ENCODE results near the gene SLC16A5.

The SLC16A5 gene

DNA sequence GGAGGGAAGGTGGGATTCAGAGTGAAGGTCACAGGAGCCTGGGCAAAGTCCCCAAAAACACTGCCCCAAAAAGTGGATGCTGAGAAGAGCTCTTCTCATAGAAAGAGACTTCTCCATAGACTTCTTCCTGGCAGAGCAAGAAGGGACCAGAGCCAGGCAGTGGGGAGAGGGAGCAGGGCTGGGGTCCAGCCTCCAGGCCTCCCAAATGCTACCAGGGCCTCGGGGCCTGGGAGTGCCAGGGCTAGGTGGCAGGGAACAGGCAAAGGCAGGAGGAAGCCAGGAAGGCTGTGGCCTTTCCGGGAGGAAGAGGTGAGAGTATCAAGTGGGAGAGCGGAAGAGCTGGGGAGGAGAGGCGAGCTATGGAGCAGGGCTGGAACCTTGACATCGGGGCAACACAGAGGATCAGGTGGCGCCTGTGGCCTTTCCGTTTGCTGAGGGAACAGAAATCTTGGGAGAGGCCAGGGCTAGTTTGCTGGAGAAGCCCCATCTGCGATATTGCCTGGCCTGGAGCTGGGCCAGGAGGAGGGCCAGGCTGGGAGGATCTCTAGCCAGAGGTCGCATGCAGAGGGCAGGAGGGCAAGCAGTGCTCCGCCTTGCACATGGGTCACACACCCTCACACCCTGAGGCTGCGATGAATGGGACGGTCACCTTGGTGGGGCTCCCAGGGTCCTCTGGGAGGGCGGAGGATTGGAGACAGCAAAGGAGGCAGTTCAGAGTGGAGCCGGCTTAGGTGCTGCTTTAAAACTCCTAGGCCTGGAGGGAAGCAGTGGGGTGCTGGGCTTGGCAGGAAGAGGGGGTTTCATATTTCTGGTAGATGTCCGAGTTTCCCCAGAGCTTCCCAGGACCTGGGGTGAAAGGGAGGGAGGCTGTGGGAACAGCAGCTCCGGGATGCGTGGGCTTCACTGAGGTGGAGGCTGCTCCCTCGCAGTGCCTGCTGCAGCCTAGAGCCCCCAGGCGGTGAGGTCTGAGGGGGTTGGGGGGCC lies 3.4 kb downstream of the SLC16A5 start:
- peaks cover 21% of the 10 kb centered on the region for H3K79me2 ChIP-seq (ENCODE audit: control insufficient read depth, insufficient read depth, low read length, poor library complexity)
- H2BK5ac ChIP-seq (ENCODE audit: low read depth, low read length, poor library complexity): no peak overlapping the region
- peak overlapping the region; percentile 36 for H2AK5ac ChIP-seq (ENCODE audit: low read length)
- H3K4me1 ChIP-seq (ENCODE audit: control insufficient read depth in 1 of 2, insufficient read depth in 2 of 2, low read length in 2 of 2): peaks cover 55 to 61% of the 10 kb centered on the region in 2 experiments
- H3K27ac ChIP-seq (ENCODE audit: low read depth, low read length): no peak overlapping the region
- H4K91ac ChIP-seq (ENCODE audit: low read depth, low read length): peak overlapping the region; percentile 73
- H3K36me3 ChIP-seq (ENCODE audit: control insufficient read depth in 1 of 2, insufficient read depth in 2 of 2, low read length in 2 of 2): peaks cover 0 to 3% of the 10 kb centered on the region in 2 experiments
- H3K4me3 ChIP-seq (ENCODE audit: low read depth, low read length): no peak overlapping the region
- H3K4ac ChIP-seq (ENCODE audit: low read depth, low read length): no peak overlapping the region
- no CpG with 5 or more reads among the region's 19 CpGs for WGBS (ENCODE audit: extremely low coverage, insufficient coverage, insufficient read length)
- no peak overlapping the region for H2BK12ac ChIP-seq (ENCODE audit: low read length)
- H3K9ac ChIP-seq (ENCODE audit: low read length): no peak overlapping the region
- no peak overlapping the region for H3K4me2 ChIP-seq (ENCODE audit: low read length)
- H3K18ac ChIP-seq (ENCODE audit: low read length): no peak overlapping the region
- no peak overlapping the region for H3K14ac ChIP-seq (ENCODE audit: low read length)
- peaks cover 33% of the 10 kb centered on the region for H3K79me1 ChIP-seq (ENCODE audit: low read length)
- H4K8ac ChIP-seq (ENCODE audit: low read depth, low read length): peak overlapping the region; percentile 2
- H3K27me3 ChIP-seq (ENCODE audit: insufficient read depth, low read length): no peaks in the 10 kb centered on the region
- no peak overlapping the region for H4K12ac ChIP-seq (ENCODE audit: low read depth, low read length)
- DNase-seq: no peak
- peak overlapping the region; percentile 14 for H2BK120ac ChIP-seq (ENCODE audit: insufficient read depth, low read length, poor library complexity)
- H3K9me3 ChIP-seq (ENCODE audit: insufficient read depth, low read depth, low read length): peaks cover 3% of the 10 kb centered on the region
- H3K23ac ChIP-seq (ENCODE audit: low read length): no peak overlapping the region
- no peak overlapping the region for H2AFZ ChIP-seq (ENCODE audit: insufficient read depth, low read length, poor library complexity)

DNA sequence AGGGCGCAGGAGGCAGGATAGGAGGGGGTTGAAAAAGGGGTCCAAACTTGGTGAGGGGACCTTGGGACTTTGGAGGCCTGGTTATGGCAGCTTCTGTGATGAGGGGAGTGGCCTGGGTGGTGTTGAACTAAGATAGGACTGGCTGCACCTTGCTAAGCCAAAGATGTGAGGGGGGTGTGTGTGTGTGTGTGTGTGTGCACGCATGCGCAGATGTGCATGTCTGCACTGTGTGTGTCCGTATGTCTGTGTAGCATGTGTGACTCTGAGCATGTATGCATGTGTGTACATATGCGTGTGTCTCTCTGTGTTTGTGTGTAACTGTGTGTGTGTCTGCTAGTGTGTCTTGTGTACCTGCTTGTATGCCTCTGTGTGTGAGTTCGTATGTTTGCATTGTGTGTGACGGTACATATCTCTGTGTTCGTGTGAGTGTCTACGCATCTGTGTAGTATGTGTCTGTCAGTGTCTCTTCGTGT lies 4.1 kb downstream of the SLC16A5 start:
- Histone ChIP-seq H3K79me1 (ENCODE audit: low read length) (peaks cover 36% of the 10 kb centered on the region), H3K4me1 (ENCODE audit: control insufficient read depth in 1 of 2, insufficient read depth in 2 of 2, low read length in 2 of 2) (peaks cover 52 to 58% of the 10 kb centered on the region in 2 experiments), H2BK120ac (ENCODE audit: insufficient read depth, low read length, poor library complexity) (no peak overlapping the region), H3K9me3 (ENCODE audit: insufficient read depth, low read depth, low read length) (peaks cover 3% of the 10 kb centered on the region), H2BK5ac (ENCODE audit: low read depth, low read length, poor library complexity) (no peak overlapping the region), H3K79me2 (ENCODE audit: control insufficient read depth, insufficient read depth, low read length, poor library complexity) (peaks cover 21% of the 10 kb centered on the region), H2BK12ac (ENCODE audit: low read length) (no peak overlapping the region), H2AFZ (ENCODE audit: insufficient read depth, low read length, poor library complexity) (no peak overlapping the region), H3K18ac (ENCODE audit: low read length) (no peak overlapping the region), H4K12ac (ENCODE audit: low read depth, low read length) (no peak overlapping the region), H2AK5ac (ENCODE audit: low read length) (no peak overlapping the region), H3K23ac (ENCODE audit: low read length) (no peak overlapping the region), H3K4me3 (ENCODE audit: low read depth, low read length) (no peak overlapping the region), H3K27ac (ENCODE audit: low read depth, low read length) (no peak overlapping the region), H3K14ac (ENCODE audit: low read length) (no peak overlapping the region), H3K4me2 (ENCODE audit: low read length) (no peak overlapping the region), H3K27me3 (ENCODE audit: insufficient read depth, low read length) (no peaks in the 10 kb centered on the region), H4K91ac (ENCODE audit: low read depth, low read length) (peak overlapping the region; percentile 31), H3K36me3 (ENCODE audit: control insufficient read depth in 1 of 2, insufficient read depth in 2 of 2, low read length in 2 of 2) (peaks cover 0 to 3% of the 10 kb centered on the region in 2 experiments), H3K4ac (ENCODE audit: low read depth, low read length) (no peak overlapping the region), H4K8ac (ENCODE audit: low read depth, low read length) (no peak overlapping the region), H3K9ac (ENCODE audit: low read length) (no peak overlapping the region)
- no CpG with 5 or more reads among the region's 10 CpGs for WGBS (ENCODE audit: extremely low coverage, insufficient coverage, insufficient read length)
- DNase-seq: no peak

GRCh38 chr17:75093548-75094158 lies 5.9 kb downstream of the SLC16A5 start:
- DNase-seq: peak; percentile 94 to 96
- H3K23ac ChIP-seq (ENCODE audit: low read length): no peak overlapping the region
- peaks cover 22% of the 10 kb centered on the region for H3K79me1 ChIP-seq (ENCODE audit: low read length)
- H2BK5ac ChIP-seq (ENCODE audit: low read depth, low read length, poor library complexity): peak overlapping the region; percentile 68
- peak overlapping the region; percentile 37 for H3K4me2 ChIP-seq (ENCODE audit: low read length)
- H4K91ac ChIP-seq (ENCODE audit: low read depth, low read length): peak overlapping the region; percentile 92
- H4K12ac ChIP-seq (ENCODE audit: low read depth, low read length): peak overlapping the region; percentile 45
- no peaks in the 10 kb centered on the region for H3K27me3 ChIP-seq (ENCODE audit: insufficient read depth, low read length)
- H3K4ac ChIP-seq (ENCODE audit: low read depth, low read length): peak overlapping the region; percentile 64
- H3K14ac ChIP-seq (ENCODE audit: low read length): peak overlapping the region; percentile 88
- H4K8ac ChIP-seq (ENCODE audit: low read depth, low read length): peak overlapping the region; percentile 77
- peaks cover 43 to 46% of the 10 kb centered on the region in 2 experiments for H3K4me1 ChIP-seq (ENCODE audit: control insufficient read depth in 1 of 2, insufficient read depth in 2 of 2, low read length in 2 of 2)
- H2AFZ ChIP-seq (ENCODE audit: insufficient read depth, low read length, poor library complexity): no peak overlapping the region
- no peak overlapping the region for H3K9ac ChIP-seq (ENCODE audit: low read length)
- peak overlapping the region; percentile 93 for H2AK5ac ChIP-seq (ENCODE audit: low read length)
- peak overlapping the region; percentile 87 for H3K18ac ChIP-seq (ENCODE audit: low read length)
- WGBS (ENCODE audit: extremely low coverage, insufficient coverage, insufficient read length): no CpG with 5 or more reads among the region's 18 CpGs
- peak overlapping the region; percentile 79 for H2BK120ac ChIP-seq (ENCODE audit: insufficient read depth, low read length, poor library complexity)
- H3K36me3 ChIP-seq (ENCODE audit: control insufficient read depth in 1 of 2, insufficient read depth in 2 of 2, low read length in 2 of 2): peaks cover 6 to 9% of the 10 kb centered on the region in 2 experiments
- peak overlapping the region; percentile 65 for H3K27ac ChIP-seq (ENCODE audit: low read depth, low read length)
- peaks cover 10% of the 10 kb centered on the region for H3K79me2 ChIP-seq (ENCODE audit: control insufficient read depth, insufficient read depth, low read length, poor library complexity)
- H2BK12ac ChIP-seq (ENCODE audit: low read length): peak overlapping the region; percentile 91
- peaks cover 5% of the 10 kb centered on the region for H3K9me3 ChIP-seq (ENCODE audit: insufficient read depth, low read depth, low read length)
- H3K4me3 ChIP-seq (ENCODE audit: low read depth, low read length): no peak overlapping the region

- WGBS (ENCODE audit: extremely low coverage, insufficient coverage, insufficient read length): no CpG with 5 or more reads among the region's 16 CpGs
Measured at GRCh38 chr17:75094871-75095399, 7.2 kb downstream of the SLC16A5 start.

More at GRCh38 chr17:75094871-75095399, 7.2 kb downstream of the SLC16A5 start:
- H3K4me2 ChIP-seq (ENCODE audit: low read length): no peak overlapping the region
- H3K14ac ChIP-seq (ENCODE audit: low read length): peak overlapping the region; percentile 8
- H2AK5ac ChIP-seq (ENCODE audit: low read length): peak overlapping the region; percentile 10
- no peak overlapping the region for H3K9ac ChIP-seq (ENCODE audit: low read length)
- no peak overlapping the region for H4K12ac ChIP-seq (ENCODE audit: low read depth, low read length)
- H3K4ac ChIP-seq (ENCODE audit: low read depth, low read length): no peak overlapping the region
- DNase-seq: peak in 1 of 2 donors; percentile 46
- H3K27me3 ChIP-seq (ENCODE audit: insufficient read depth, low read length): no peaks in the 10 kb centered on the region
- peak overlapping the region; percentile 10 for H3K18ac ChIP-seq (ENCODE audit: low read length)
- H4K91ac ChIP-seq (ENCODE audit: low read depth, low read length): peak overlapping the region; percentile 29
- H3K79me1 ChIP-seq (ENCODE audit: low read length): peaks cover 19% of the 10 kb centered on the region
- peak overlapping the region; percentile 39 for H2BK12ac ChIP-seq (ENCODE audit: low read length)
- peaks cover 38 to 39% of the 10 kb centered on the region in 2 experiments for H3K4me1 ChIP-seq (ENCODE audit: control insufficient read depth in 1 of 2, insufficient read depth in 2 of 2, low read length in 2 of 2)
- no peak overlapping the region for H3K4me3 ChIP-seq (ENCODE audit: low read depth, low read length)
- H3K79me2 ChIP-seq (ENCODE audit: control insufficient read depth, insufficient read depth, low read length, poor library complexity): peaks cover 6% of the 10 kb centered on the region
- H4K8ac ChIP-seq (ENCODE audit: low read depth, low read length): no peak overlapping the region
- peaks cover 5% of the 10 kb centered on the region for H3K9me3 ChIP-seq (ENCODE audit: insufficient read depth, low read depth, low read length)
- no peak overlapping the region for H3K23ac ChIP-seq (ENCODE audit: low read length)
- no peak overlapping the region for H2AFZ ChIP-seq (ENCODE audit: insufficient read depth, low read length, poor library complexity)
- no peak overlapping the region for H3K27ac ChIP-seq (ENCODE audit: low read depth, low read length)
- H3K36me3 ChIP-seq (ENCODE audit: control insufficient read depth in 1 of 2, insufficient read depth in 2 of 2, low read length in 2 of 2): peaks cover 13 to 14% of the 10 kb centered on the region in 2 experiments
- H2BK5ac ChIP-seq (ENCODE audit: low read depth, low read length, poor library complexity): no peak overlapping the region
- no peak overlapping the region for H2BK120ac ChIP-seq (ENCODE audit: insufficient read depth, low read length, poor library complexity)
